Measurements from ENCODE around the gene ATP6V1A.
A peak's percentile ranks its signal among the peaks of the same experiment; 100 is the strongest.
"Not testable (repeated sequence)": the region's sequence is repeated elsewhere in the genome, so short reads cannot be mapped to it uniquely, and the experiment has no call there.

ATP6V1A gene

DNA sequence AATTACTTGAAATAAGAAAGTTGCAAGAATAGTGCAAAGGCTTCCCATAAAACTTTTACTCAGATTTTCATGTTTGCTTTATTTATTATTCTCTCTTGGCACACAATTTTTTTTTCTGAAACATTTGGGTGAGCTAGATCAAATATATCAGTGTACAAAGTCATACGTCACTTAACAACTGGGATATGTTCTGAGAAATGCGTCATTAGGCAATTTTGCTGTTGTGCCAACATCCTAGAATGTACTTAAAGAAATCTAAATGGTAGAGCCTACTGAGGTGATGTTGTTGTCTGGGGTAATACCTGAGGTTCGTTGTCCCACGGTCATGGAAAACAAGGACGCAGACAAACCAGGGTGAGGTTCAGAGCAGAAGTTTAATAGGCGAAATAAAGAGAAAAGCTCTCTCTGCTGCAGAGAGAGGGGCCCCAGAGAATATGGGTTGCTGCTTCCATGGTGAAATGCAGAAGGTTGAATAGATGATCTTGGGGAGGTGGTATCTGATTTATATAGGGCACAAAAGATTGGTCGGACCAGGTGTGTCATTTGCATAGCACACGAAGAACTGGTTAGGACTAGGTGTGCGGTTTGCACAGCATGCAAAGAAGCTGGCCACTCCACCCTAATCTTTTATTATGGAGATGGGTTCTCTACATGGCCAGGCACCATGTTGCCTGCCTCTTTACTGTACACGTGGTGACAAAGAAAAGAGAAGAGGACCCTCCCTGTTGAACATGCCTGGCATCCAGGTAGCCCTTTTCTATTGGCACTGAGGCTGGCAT, 82.9 kb downstream of the ATP6V1A start:
- no peak for DNase-seq

DNA sequence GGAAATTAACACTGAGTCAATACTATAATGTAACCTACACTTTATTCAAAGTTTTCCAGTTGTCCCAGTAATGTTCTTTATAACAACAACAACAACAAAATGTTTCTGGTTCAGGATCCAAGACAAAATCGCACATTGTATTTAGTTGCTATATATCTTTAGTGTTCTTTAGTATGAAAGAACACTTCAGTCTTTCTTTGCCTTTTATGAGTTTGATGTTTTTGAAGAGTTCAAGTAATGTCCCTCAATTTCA, 84.2 kb downstream of the ATP6V1A start:
- no peak for DNase-seq

DNA sequence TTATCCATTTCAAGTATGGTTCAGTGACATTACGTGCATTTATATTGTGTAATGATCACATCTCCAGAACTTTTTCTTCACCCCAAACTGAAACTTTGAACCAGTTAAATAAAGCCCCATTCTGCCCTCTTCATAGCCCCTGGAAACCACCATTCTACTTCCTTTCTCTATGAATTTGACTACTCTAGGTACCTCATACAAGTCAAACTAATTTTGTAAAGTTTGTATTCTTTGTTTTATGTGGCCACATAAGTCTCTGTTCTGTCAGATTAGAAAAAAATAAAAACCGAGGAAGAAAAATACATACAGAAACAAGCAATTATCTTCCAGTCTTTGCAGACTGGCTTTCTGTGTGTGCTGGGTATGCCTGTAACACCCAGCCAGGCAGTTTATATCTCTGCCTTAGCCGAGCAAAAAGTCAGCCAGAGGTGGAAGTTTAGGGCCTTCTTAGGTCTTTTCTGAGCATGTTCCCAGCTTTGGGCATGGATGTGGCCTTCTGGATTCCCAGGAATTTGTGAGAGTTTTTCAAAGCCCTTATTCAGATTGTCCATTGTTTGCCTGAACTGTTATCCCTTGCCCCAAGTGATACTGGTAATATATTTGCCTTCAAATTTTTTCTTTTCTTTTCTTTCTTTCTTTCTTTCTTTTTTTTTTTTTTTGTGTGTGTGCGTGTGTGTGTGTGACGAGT, 85.8 kb downstream of the ATP6V1A start:
- no peak for DNase-seq

DNA sequence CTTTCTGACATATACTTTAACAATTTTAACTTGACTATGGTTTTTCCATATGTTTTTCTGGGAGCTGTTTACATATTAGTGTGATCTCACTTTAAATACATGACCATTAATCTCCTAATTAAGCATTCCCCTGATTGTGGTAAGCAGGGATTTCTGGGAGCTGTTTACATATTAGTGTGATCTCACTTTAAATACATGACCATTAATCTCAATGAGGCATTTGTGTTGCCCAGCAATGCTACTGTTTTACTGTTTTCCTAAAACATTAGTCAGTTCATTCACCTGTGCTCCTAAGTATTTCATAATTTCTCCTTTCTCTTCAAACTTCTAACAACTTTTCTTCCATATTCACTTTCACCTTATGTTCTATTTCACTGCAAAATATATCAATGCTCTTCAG, 88.1 kb downstream of the ATP6V1A start:
- DNase-seq = no peak

DNA sequence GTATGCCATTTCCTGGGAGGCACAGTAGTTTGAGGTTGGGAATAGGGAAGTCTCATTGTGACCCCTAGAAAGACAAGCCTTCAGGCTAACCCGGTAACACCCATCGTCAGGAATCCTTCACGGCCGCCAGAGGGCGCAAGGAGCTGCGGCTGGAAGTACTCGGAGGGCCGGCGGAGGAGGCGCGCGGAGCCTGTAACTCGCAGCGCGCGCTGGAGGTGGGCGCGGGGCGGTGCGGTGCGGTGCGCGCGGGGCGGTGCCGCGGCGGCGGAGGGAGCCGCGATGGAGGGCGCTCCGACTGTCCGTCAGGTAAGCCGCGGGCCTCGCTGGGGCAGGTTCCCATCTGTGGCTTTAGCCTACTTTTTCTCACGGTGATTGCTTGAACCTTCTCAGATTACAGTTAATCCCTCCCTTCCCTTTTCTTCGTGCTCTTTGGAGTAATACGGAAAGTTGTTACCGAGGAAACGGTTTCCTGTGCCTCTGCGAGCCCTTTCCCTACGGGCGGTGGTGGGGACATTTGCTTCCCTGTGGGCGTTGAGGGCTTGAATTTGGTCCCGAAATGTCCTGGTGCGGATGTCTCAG, 91.9 kb downstream of the ATP6V1A start, which contains the start of gene GRAMD1C:
GRAMD1C (plus strand) TSS at position 158 of the 579 bp plus-strand sequence; CDS start at position 280, 122 bp downstream.
- peak; percentile 80 for DNase-seq

DNA sequence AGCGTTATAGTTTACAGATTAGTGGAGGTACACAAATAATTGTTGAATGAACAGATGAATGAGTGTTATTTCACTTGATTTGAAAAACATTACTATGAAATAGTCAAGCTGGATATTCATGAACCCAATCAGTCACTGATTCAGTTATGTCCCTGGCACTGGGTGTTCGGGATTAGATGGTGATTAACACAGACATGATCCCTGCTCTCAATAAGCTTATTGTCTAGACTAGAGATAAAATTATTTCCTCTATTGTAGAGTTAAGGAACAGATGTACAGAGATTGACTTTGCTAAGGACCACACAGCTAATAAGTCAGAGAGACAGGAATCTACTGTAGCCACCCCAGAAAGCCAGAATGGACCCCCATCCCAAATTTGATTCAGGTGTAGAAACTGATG, 92.7 kb downstream of the ATP6V1A start:
- no peak for DNase-seq

DNA sequence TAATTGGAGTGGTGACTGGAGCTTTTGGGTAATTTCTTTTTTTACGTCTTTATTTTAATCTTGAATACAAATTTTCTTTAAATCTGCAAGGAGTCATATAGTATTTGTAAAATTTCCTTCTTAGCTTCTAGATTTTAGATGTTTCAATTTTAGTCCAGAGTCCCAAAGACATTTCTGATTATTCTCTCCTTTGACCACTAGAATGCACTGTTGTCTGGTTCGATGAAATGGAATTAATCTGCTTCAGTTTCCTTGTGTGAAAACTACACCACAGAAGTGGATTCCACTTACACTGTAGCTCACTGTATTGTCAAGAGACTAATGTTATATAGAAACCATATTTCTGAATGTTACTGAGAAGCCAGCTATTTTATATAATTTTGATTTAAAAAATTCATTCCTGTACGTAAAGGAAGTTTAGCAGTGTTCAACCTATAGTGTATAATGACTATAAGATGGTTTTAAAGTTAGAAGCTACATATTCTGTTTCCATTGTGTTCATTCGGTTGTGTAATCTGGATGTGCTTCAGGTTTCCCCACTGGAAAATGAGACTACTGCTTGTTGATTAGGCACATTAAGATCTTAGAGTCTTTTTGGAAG, 97.9 kb downstream of the ATP6V1A start:
- peak; percentile 8 for DNase-seq

DNA sequence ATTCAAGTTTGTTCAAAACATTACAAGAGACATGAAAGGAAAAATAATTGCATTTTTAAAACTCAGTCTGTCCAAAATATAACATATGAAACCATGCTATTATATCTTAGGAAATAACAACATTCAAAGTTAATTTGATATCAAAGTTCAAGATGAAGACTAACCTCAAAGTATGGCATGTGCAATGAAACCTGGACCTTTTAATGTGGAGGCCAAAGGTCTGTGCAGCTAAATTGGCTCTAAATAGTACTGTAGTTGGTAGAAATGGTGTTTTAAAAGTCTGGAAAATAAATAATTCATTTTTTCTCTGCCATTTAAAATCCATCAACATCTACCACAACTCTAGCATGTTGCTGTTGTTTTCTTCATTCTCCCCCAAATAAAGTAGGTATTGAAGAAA, 100.4 kb downstream of the ATP6V1A start:
- DNase-seq = no peak

DNA sequence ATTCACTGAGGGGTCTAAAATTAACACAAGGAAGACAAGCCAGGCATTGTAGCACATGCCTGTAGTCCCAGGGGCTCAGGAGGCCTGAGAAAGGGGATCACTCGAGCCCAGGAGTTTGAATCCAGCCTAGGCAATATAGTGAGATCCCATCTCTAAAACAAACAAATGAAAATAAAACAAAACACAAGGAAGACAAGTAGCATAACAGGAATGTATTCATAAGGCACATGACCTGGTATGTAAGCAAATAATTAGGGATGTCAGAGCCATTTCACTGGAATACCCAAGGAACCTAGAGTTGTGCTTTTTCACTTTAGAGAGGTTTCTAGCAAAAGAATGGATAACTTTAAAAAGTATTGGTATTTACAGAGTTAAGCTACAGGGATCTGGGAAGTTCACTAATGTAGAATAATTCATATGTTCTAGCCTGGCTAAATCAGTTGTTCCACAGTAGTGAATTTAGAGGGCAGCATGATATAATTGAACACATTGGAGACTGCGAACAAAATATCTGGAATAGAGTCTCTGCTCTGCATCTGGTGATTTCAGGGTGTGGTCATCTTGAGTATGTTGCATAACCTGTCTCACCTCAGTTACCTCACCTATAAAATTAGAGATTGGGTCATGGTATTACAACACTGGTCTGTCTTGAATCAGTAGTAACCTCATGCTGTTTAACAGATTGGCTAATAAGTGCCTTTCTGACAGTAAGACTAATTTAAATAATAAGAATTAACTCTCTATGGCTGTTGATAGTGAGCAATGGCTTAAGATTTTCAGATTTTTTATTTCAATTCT, 101.0 kb downstream of the ATP6V1A start:
- no peak for DNase-seq

DNA sequence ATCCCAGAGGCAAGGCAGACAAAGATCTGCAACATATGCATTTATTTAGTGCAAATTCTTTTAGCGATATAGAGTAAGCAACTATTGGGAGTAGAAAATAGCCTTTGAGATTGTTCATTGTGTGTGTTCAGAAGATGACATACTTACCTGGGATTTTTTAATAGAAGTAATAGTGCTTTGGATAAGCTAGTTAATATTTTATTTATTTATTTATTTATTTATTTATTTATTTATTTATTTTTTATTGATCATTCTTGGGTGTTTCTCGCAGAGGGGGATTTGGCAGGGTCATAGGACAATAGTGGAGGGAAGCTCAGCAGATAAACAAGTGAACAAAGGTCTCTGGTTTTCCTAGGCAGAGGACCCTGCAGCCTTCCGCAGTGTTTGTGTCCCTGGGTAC, 102.2 kb downstream of the ATP6V1A start:
- DNase-seq = not testable (repeated sequence)

DNA sequence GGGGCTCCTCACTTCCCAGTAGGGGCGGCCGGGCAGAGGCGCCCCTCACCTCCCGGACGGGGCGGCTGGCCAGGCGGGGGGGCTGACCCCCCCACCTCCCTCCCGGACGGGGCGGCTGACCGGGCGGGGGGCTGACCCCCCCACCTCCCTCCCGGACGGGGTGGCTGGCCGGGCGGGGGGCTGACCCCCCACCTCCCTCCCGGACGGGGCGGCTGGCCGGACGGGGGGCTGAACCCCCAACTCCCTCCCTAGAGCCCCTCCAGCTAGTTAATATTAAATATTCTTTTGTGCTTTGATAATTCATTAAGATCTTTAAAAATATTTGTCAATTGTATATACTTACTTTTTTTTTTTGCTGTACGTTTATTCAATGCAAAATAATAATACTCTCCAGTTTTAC, 103.0 kb downstream of the ATP6V1A start:
- not testable (repeated sequence) for DNase-seq

DNA sequence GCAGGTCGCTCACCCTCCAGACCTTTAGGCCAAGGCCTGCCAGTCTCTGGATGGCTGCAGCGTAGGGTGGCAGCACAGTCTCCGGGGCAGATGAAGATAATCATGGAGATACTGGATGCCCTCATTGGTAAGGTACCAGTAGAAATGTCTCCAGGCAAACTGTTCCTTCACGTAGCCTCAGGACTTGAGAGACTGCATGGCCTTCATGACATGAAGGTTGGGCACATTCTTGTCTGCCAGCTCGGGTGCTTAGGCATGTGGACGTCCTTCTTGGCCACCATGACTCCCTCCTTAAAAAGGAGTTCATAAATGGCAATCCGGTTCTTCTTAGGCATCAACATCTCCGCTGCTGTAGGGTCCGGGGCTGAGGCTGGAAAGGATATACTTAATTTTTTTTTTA, 103.6 kb downstream of the ATP6V1A start:
- not testable (repeated sequence) for DNase-seq

DNA sequence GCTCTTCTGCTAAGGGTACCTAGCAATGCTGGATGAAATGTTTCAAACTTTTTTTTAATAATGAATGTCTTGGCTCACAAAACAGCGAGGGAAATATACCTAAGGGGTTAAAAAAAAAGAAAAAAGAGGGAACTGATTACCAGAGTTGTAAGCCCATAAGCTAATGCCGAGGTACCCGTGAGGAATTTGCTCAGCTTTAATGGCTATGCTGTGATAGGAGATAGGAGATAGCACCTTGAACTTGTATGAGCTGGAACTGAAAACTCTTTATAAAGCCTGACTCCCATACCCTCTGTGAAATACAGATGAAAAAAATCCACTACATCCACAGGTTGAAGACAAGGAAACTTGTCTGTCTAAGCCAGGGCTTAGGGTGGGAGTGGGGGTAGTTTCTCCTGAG, 105.7 kb downstream of the ATP6V1A start:
- DNase-seq = no peak
